GM12891 (cell line): ENCODE results near the gene C9orf152.

Experiments
- POLR2A ChIP-seq: IDR thresholded peaks from 2 replicates; pipeline ENCODE4 v1.6.1; 2011; ENCODE audit warnings: low read depth, low read length, control low read depth
- POLR2AphosphoS5 ChIP-seq: IDR thresholded peaks from 2 replicates; pipeline ENCODE4 v1.6.1; 2011; ENCODE audit warnings: low read depth, low read length, control low read depth
- POU2F2 ChIP-seq: IDR thresholded peaks from 2 replicates; pipeline ENCODE4 v1.6.1; 2011; ENCODE audit warnings: low read depth, mild to moderate bottlenecking, control low read depth, low read length, moderate library complexity

- TF ChIP-seq POLR2AphosphoS5 (no peak), POLR2A (no peak), POU2F2 (no peak)
Observed at GRCh38 chr9:110207071-110207641, 803 bp downstream of the C9orf152 start.
